Measurements from ENCODE around the gene ZNF800. TPM values are rescaled to one million over a fixed set of nuclear protein-coding genes. Genes with fewer than 3 reads are reported as not detected.
"Not testable (repeated sequence)": the region's sequence is repeated elsewhere in the genome, so short reads cannot be mapped to it uniquely, and the experiment has no call there.

ZNF800 gene
- total and polyA plus RNA-seq, 2 donors (not counting 1 experiment from before 2014, with no cell fraction given): 22.6 to 62.9 TPM

- no peaks in the 10 kb centered on the region for H3K79me2 ChIP-seq (ENCODE audit: control insufficient read depth, insufficient read depth, low read length)
- no peaks in the 10 kb centered on the region for H3K4me1 ChIP-seq (ENCODE audit: control insufficient read depth in 2 of 2, insufficient read depth in 2 of 2, low read length in 2 of 2)
- TF ChIP-seq, protein P1, sequence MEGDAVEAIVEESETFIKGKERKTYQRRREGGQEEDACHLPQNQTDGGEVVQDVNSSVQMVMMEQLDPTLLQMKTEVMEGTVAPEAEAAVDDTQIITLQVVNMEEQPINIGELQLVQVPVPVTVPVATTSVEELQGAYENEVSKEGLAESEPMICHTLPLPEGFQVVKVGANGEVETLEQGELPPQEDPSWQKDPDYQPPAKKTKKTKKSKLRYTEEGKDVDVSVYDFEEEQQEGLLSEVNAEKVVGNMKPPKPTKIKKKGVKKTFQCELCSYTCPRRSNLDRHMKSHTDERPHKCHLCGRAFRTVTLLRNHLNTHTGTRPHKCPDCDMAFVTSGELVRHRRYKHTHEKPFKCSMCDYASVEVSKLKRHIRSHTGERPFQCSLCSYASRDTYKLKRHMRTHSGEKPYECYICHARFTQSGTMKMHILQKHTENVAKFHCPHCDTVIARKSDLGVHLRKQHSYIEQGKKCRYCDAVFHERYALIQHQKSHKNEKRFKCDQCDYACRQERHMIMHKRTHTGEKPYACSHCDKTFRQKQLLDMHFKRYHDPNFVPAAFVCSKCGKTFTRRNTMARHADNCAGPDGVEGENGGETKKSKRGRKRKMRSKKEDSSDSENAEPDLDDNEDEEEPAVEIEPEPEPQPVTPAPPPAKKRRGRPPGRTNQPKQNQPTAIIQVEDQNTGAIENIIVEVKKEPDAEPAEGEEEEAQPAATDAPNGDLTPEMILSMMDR (IDR thresholded peaks at IDR 0.05): no peak
- no peak for TF ChIP-seq EZH2 (IDR thresholded peaks at IDR 0.05; ENCODE audit: borderline replicate concordance, insufficient read depth, low read depth, low read length, poor library complexity, severe bottlenecking)
- no peak overlapping the region for H3K9ac ChIP-seq (ENCODE audit: low read length)
- H3K36me3 ChIP-seq (replicated peaks in 1 of 2; ENCODE audit: control extremely low read depth in 1 of 2, control insufficient read depth in 1 of 2, extremely low read depth in 1 of 2, insufficient read depth in 2 of 2, low read length in 1 of 2): no peaks in the 10 kb centered on the region
- H3K27ac Mint-ChIP-seq: no peak overlapping the region
- POLR2A ChIA-PET: no interaction called here
- H3K4me1 Mint-ChIP-seq: no peaks in the 10 kb centered on the region
- H3K9me3 Mint-ChIP-seq (ENCODE audit: insufficient read depth): no peaks in the 10 kb centered on the region
- no peaks in the 10 kb centered on the region for H4K20me1 ChIP-seq (ENCODE audit: control insufficient read depth, insufficient read depth, low read length, poor library complexity, severe bottlenecking)
- H3K4me3 Mint-ChIP-seq: no peak overlapping the region
- H3K27ac ChIP-seq (ENCODE audit: low read length in 2 of 2): no peak overlapping the region
- 100% methylated on average over 1 of the region's 2 CpGs for WGBS (ENCODE audit: insufficient coverage)
- H3K27me3 ChIP-seq (replicated peaks in 1 of 4; ENCODE audit: control extremely low read depth in 1 of 4, control insufficient read depth in 3 of 4, insufficient read depth in 4 of 4, low read length in 3 of 4): no peaks in the 10 kb centered on the region
- H3K4me2 ChIP-seq (replicated peaks; ENCODE audit: low read depth, low read length, poor library complexity, severe bottlenecking): no peak overlapping the region
- H3K4me3 ChIP-seq (ENCODE audit: control extremely low read depth in 1 of 5, extremely low read depth in 1 of 5, insufficient read depth in 1 of 5, low read depth in 2 of 5, low read length in 4 of 5): no peak overlapping the region
- peaks cover 21% of the 10 kb centered on the region for H3K27me3 Mint-ChIP-seq
- intact Hi-C loops (cut with micrococcal nuclease): no loop called here
- H3K9me3 ChIP-seq (ENCODE audit: control extremely low read depth in 1 of 3, control insufficient read depth in 2 of 3, insufficient read depth in 1 of 3, low read length in 2 of 3): no peaks in the 10 kb centered on the region
- CTCF ChIA-PET: interaction anchor here (1.4 kb wide), 1 partner anchor 10 kb away, joined by 3 read pairs; no protein-coding TSS in a partner anchor
- H2AFZ ChIP-seq (ENCODE audit: insufficient read depth, low read depth, low read length, poor library complexity, severe bottlenecking): no peak overlapping the region
- no peak for DNase-seq
- ATAC-seq (ENCODE audit: low read depth): no peak
Measured at GRCh38 chr7:127437837-127438236, 45.3 kb upstream of the ZNF800 start.

DNA sequence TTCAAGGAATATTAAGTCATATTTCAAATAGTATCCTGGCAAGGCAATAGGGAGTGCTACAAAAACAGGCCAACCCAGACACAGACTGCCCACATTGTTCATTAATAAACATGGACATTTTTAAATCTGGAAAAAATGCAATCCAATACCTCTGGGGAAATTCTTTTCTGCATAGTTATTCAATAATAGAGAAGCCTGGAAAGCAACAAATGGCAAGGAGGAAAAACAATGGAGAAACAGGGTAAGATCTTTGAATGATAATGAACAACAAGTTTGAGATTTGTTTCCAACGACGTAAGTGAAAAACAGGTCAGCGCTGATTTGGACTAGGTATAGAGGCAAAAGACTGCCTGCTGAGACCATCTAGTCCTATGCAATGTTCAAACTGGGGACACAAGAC is 44.7 kb upstream of the ZNF800 start:
- Histone ChIP-seq H3K4me2 (replicated peaks; ENCODE audit: low read depth, low read length, poor library complexity, severe bottlenecking) (no peak overlapping the region), H3K27me3 (replicated peaks in 1 of 4; ENCODE audit: control extremely low read depth in 1 of 4, control insufficient read depth in 3 of 4, insufficient read depth in 4 of 4, low read length in 3 of 4) (no peaks in the 10 kb centered on the region), H3K9ac (ENCODE audit: low read length) (no peak overlapping the region), H2AFZ (ENCODE audit: insufficient read depth, low read depth, low read length, poor library complexity, severe bottlenecking) (no peak overlapping the region), H3K27ac (ENCODE audit: low read length in 2 of 2) (no peak overlapping the region), H4K20me1 (ENCODE audit: control insufficient read depth, insufficient read depth, low read length, poor library complexity, severe bottlenecking) (no peaks in the 10 kb centered on the region), H3K36me3 (replicated peaks in 1 of 2; ENCODE audit: control extremely low read depth in 1 of 2, control insufficient read depth in 1 of 2, extremely low read depth in 1 of 2, insufficient read depth in 2 of 2, low read length in 1 of 2) (no peaks in the 10 kb centered on the region), H3K4me3 (ENCODE audit: control extremely low read depth in 1 of 5, extremely low read depth in 1 of 5, insufficient read depth in 1 of 5, low read depth in 2 of 5, low read length in 4 of 5) (no peak overlapping the region), H3K79me2 (ENCODE audit: control insufficient read depth, insufficient read depth, low read length) (no peaks in the 10 kb centered on the region), H3K9me3 (ENCODE audit: control extremely low read depth in 1 of 3, control insufficient read depth in 2 of 3, insufficient read depth in 1 of 3, low read length in 2 of 3) (no peaks in the 10 kb centered on the region), H3K4me1 (ENCODE audit: control insufficient read depth in 2 of 2, insufficient read depth in 2 of 2, low read length in 2 of 2) (no peaks in the 10 kb centered on the region)
- 100% methylated on average over 3 of the region's 3 CpGs for WGBS (ENCODE audit: insufficient coverage)
- H3K9me3 Mint-ChIP-seq (ENCODE audit: insufficient read depth): no peaks in the 10 kb centered on the region
- intact Hi-C loops (cut with micrococcal nuclease): no loop called here
- H3K4me3 Mint-ChIP-seq: no peak overlapping the region
- no peaks in the 10 kb centered on the region for H3K4me1 Mint-ChIP-seq
- ChIA-PET CTCF (interaction anchor here (1.4 kb wide), 1 partner anchor 10 kb away, joined by 3 read pairs; no protein-coding TSS in a partner anchor), POLR2A (no interaction called here)
- ATAC-seq (ENCODE audit: low read depth): no peak
- H3K27ac Mint-ChIP-seq: no peak overlapping the region
- no peak for DNase-seq
- TF ChIP-seq, protein P1 (IDR thresholded peaks at IDR 0.05): no peak
- no peak for TF ChIP-seq EZH2 (IDR thresholded peaks at IDR 0.05; ENCODE audit: borderline replicate concordance, insufficient read depth, low read depth, low read length, poor library complexity, severe bottlenecking)
- peaks cover 15% of the 10 kb centered on the region for H3K27me3 Mint-ChIP-seq

GRCh38 chr7:127429281-127429680 is 36.8 kb upstream of the ZNF800 start:
- H3K4me1 Mint-ChIP-seq; ATAC-seq (ENCODE audit: low read depth); intact Hi-C loops (cut with micrococcal nuclease); POLR2A ChIA-PET; H3K9me3 Mint-ChIP-seq (ENCODE audit: insufficient read depth); DNase-seq; H3K9ac ChIP-seq (ENCODE audit: low read length); H3K27me3 Mint-ChIP-seq; H3K36me3 ChIP-seq (replicated peaks in 1 of 2; ENCODE audit: control extremely low read depth in 1 of 2, control insufficient read depth in 1 of 2, extremely low read depth in 1 of 2, insufficient read depth in 2 of 2, low read length in 1 of 2); H4K20me1 ChIP-seq (ENCODE audit: control insufficient read depth, insufficient read depth, low read length, poor library complexity, severe bottlenecking); H3K4me2 ChIP-seq (replicated peaks; ENCODE audit: low read depth, low read length, poor library complexity, severe bottlenecking); H3K4me3 ChIP-seq (ENCODE audit: control extremely low read depth in 1 of 5, extremely low read depth in 1 of 5, insufficient read depth in 1 of 5, low read depth in 2 of 5, low read length in 4 of 5); H3K27ac Mint-ChIP-seq; H3K4me3 Mint-ChIP-seq; H3K9me3 ChIP-seq (ENCODE audit: control extremely low read depth in 1 of 3, control insufficient read depth in 2 of 3, insufficient read depth in 1 of 3, low read length in 2 of 3); H3K27ac ChIP-seq (ENCODE audit: low read length in 2 of 2); H2AFZ ChIP-seq (ENCODE audit: insufficient read depth, low read depth, low read length, poor library complexity, severe bottlenecking); H3K79me2 ChIP-seq (ENCODE audit: control insufficient read depth, insufficient read depth, low read length); H3K4me1 ChIP-seq (ENCODE audit: control insufficient read depth in 2 of 2, insufficient read depth in 2 of 2, low read length in 2 of 2); H3K27me3 ChIP-seq (replicated peaks in 1 of 4; ENCODE audit: control extremely low read depth in 1 of 4, control insufficient read depth in 3 of 4, insufficient read depth in 4 of 4, low read length in 3 of 4): not testable (repeated sequence)
- 98% methylated on average over 18 of the region's 18 CpGs for WGBS (ENCODE audit: insufficient coverage)
- CTCF ChIA-PET: interaction anchor here (1.0 kb wide), 1 partner anchor 81 kb away, joined by 3 read pairs; no protein-coding TSS in a partner anchor

Data from B cell (primary cell).